T-helper 22 cell (primary cell): ENCODE results near the gene DHRSX.
"Not testable (repeated sequence)": the region's sequence is repeated elsewhere in the genome, so short reads cannot be mapped to it uniquely, and the experiment has no call there.

Experiments used
- DNase-seq: peaks from one replicate; pipeline ENCODE4 v3.0.0-alpha.2; 2020; ENCODE audit warnings: low read depth

The DHRSX gene

GRCh38 chrX:2474963-2475726 lies 25.6 kb downstream of the DHRSX start:
- no peak for DNase-seq

DNA sequence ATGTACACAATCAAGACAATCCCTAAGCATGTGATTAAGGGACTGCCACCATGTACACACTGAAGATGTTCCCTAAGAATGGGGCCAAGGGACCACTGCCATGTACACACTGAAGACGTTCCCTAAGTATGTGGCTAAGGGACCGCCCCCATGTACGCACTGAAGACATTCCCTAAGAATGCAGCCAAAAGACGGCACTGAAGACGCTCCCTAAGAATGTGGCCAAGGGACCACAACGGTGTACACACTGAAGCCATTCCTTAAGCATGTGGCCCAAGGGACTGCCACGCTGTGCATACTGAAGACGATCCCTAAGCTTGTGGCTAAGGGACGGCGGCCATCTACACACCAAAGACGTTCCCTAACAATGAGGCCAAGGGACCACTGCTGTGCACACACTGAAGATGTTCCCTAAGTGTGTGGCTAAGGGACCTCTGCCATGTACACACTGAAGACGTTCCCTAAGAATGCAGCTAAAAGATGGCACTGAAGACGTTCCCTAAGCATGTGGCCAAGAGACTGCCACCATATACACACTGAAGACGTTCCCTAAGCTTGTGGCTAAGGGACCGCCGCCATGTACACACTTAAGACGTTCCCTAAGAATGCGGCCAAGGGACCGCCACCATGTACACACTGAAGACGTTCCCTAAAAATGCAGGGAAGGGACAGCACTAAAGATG lies 26.4 kb downstream of the DHRSX start:
- no peak for DNase-seq

- not testable (repeated sequence) for DNase-seq
Observed at GRCh38 chrX:2473064-2473463, 27.7 kb downstream of the DHRSX start.

DNA sequence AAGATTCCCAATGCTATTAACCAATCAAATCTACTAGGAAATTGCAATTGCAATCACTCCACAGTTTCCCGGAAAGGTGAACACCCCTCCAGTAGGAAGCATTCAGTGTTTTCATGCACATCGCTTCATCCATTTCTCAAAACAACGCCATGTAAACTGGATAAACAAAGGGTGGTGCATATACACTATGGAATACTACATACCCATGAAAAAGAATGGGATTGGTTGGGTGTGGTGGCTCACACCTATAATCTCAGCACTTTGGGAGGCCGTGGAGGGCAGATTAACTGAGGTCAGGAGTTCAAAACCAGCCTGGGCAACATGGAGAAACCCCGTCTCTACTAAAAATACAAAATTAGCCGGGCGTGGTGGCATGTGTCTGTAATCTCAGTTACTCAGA lies 29.1 kb downstream of the DHRSX start:
- DNase-seq, result no peak

DNA sequence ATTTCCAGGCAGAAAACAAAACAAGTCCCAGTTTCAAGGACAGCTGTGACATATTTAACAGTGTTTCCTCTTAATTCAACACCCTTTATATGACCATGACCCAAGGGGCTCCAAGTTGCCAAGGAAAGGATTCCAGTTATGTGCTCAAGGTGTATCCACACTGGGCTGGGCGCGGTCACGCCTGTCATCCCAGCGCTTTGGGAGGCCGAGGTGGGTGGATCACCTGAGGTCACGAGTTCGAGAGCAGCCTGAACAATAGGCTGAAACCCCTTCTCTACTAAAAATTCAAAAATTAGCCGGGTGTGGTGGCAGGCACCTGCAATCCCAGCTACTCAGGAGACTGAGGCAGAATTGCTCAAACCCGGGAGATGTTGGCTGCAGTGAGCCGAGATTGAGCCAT lies 29.6 kb downstream of the DHRSX start:
- not testable (repeated sequence) for DNase-seq

DNA sequence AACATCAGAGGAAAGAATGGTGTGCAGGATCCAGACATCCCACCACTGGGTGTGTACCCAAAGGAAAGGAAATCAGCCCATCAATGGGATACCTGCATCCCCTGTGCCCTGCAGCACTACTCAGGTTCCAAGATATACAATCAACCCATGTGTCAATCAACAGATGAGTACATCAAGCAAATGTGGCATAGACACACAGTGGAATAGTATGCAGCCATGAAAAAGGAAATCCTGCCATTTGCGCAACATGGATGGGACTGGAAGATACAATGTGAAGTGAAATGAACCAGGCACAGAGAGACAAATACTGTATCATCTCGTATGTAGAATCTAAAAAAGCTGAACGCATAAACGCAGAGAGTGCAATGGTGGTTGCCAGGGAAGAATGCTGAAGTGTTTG lies 30.9 kb downstream of the DHRSX start:
- DNase-seq, result not testable (repeated sequence)

DNA sequence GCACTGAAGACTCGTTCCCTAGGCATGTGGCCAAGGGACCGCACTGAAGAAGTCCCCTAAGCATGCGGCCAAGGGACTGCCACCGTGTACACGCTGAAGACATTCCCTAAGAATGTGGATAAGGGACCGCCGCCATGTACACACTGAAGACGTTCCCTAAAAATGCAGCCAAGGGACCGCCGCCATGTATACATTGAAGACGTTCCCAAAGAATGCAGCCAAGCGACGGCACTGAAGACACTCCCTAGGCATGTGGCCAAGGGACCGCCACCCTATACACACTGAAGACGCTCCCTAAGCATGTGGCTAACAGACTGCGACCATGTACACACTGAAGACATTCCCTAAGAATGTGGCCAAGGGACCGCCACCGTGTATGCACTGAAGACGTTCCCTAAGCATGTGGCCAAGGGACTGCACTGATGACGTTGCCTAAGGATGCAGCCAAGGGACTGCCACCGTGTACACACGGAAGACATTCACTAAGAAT lies 31.5 kb downstream of the DHRSX start:
- no peak for DNase-seq

- DNase-seq, result no peak
Observed at GRCh38 chrX:2468261-2469195, 32.2 kb downstream of the DHRSX start.

- DNase-seq, result no peak
Observed at GRCh38 chrX:2466876-2467656, 33.7 kb downstream of the DHRSX start.

- no peak for DNase-seq
Observed at GRCh38 chrX:2464677-2465166, 36.1 kb downstream of the DHRSX start.

- no peak for DNase-seq
Observed at GRCh38 chrX:2463973-2464676, 36.7 kb downstream of the DHRSX start.

DNA sequence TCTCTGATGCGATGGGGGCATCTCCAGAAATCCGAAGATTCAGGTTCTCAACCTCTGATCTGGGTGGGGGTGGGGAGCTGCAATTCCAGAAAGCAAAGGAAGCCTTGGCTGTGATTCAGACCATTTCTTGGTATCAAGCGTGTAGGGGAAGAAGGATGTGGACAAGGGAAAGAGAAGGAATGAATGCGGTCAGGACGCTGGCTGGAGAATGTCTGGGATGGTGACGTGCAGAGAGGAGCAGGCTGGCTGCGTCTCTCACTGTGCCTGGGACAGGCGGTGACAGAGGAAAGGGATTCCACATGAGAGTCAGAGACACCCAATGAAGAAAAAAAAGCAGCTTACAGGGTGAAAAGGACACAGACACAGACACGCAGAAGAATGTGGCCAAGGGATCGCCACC lies 37.3 kb downstream of the DHRSX start:
- not testable (repeated sequence) for DNase-seq

DNA sequence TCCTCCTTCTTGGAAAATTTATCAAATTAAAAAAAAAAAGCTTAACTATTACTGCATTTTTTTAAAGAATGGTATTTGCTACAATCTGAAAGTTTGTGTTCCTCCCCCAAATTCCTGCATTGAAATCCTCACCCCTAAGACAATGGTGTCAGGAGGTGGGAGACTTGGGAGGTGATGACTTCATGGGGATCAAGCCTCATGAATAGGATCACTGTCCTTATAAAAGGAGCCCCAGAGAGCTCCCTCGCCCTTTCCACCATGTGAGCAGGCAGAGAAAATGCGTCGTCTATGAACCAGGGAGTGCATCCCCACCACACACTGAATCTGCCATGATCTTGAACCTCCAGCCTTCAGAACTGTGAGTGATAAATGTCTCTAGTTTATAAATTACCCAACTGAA lies 38.0 kb downstream of the DHRSX start:
- no peak for DNase-seq

- DNase-seq, result no peak
Observed at GRCh38 chrX:2462074-2462473, 38.7 kb downstream of the DHRSX start.

DNA sequence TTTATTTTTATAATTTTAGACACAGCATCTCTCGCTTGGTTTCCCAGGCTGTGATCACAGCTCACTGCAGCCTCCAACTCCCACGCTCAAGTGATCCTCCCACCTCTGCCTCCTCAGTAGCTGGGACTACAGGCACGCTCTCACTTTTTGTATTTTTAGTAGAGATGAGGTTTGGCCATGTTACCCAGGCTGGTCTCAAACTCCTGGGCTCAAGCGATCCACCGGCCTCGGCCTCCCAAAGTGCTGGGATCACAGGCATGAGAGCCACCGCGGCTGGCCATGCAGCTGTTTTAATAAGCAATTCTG lies 39.1 kb downstream of the DHRSX start:
- no peak for DNase-seq

GRCh38 chrX:2460821-2461710 lies 39.7 kb downstream of the DHRSX start:
- DNase-seq, result not testable (repeated sequence)

- not testable (repeated sequence) for DNase-seq
Observed at GRCh38 chrX:2460048-2460447, 40.7 kb downstream of the DHRSX start.

- no peak for DNase-seq
Observed at GRCh38 chrX:2458309-2458708, 42.5 kb downstream of the DHRSX start.

GRCh38 chrX:2457289-2458133 lies 43.3 kb downstream of the DHRSX start:
- no peak for DNase-seq
